ENCODE measurements around the gene TENM3. TPM values are rescaled to one million over a fixed set of nuclear protein-coding genes. Genes with fewer than 3 reads are reported as not detected.

Gene TENM3
- total RNA-seq, 4 donors from 2014 or later = 3.4 to 9.8 (median 6.9) TPM

DNA sequence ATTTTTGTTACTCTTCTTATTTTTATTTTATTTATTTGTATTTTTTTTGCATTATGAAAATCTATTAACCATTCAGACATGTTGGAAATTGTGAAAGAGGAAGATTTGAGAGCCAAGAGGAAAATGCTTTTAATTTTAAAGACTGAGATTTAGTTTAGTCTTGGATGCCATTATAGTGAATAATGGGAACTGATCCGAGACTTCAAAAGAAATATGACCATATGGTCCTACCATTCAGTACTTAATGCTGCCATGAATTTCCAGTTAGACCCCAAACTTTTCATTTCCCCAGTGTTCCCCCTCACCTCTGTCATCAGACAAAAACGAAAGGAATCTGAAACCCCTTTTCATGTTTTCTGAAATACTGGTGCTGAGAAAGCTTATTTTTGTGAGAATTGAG lies 95.5 kb downstream of the TENM3 start:
- 44 to 46% methylated on average over 2 of the region's 2 CpGs for WGBS, 2 donors (ENCODE audit: low coverage in 1 of 2)
- intact Hi-C loops (cut with DNase I; ENCODE audit: low total_unique reads) = no loop called here
- H3K27me3 ChIP-seq = no peaks in the 10 kb centered on the region
- no peaks in the 10 kb centered on the region for H3K36me3 ChIP-seq
- no peaks in the 10 kb centered on the region for H3K4me1 ChIP-seq
- DNase-seq = no peak
- no peaks in the 10 kb centered on the region for H3K9me3 ChIP-seq
- in situ Hi-C loops (cut with MboI; ENCODE audit: low pct_ligation_motif_present in 1 of 4, low pct_unique_long_range_greater_than_20kb in 1 of 4, low sequenced_read_pairs in 3 of 4) = no loop called here
- H3K4me3 ChIP-seq = no peak overlapping the region
- TF ChIP-seq POLR2AphosphoS5 (IDR thresholded peaks at IDR 0.05) (no peak), POLR2A (IDR thresholded peaks at IDR 0.05) (no peak), EP300 (IDR thresholded peaks at IDR 0.05; ENCODE audit: low read depth) (no peak)
- TF ChIP-seq, protein P1, sequence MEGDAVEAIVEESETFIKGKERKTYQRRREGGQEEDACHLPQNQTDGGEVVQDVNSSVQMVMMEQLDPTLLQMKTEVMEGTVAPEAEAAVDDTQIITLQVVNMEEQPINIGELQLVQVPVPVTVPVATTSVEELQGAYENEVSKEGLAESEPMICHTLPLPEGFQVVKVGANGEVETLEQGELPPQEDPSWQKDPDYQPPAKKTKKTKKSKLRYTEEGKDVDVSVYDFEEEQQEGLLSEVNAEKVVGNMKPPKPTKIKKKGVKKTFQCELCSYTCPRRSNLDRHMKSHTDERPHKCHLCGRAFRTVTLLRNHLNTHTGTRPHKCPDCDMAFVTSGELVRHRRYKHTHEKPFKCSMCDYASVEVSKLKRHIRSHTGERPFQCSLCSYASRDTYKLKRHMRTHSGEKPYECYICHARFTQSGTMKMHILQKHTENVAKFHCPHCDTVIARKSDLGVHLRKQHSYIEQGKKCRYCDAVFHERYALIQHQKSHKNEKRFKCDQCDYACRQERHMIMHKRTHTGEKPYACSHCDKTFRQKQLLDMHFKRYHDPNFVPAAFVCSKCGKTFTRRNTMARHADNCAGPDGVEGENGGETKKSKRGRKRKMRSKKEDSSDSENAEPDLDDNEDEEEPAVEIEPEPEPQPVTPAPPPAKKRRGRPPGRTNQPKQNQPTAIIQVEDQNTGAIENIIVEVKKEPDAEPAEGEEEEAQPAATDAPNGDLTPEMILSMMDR (IDR thresholded peaks at IDR 0.05) = no peak
- H3K27ac ChIP-seq = no peak overlapping the region

DNA sequence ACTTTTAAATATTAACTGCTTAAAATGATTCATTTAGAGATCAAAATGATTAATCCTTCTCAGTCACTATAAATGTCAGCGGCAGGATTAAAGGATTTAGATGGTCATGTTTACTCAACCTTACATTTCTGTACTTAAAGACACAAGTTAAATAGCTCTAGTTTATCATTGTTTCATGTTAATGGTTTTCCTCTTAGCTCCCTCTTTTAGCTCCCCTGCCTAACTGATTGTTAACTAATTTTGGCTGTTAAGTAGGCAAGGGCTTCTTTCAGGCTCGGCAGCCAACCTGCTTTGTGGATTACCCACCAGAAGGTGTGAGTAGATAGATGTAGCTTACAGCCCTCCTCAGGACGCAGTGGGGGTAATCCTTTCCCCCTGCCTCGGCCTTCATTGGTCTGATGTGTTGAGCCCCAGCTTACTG lies 96.0 kb downstream of the TENM3 start:
- Histone ChIP-seq H3K4me3 (no peak overlapping the region), H3K27ac (no peak overlapping the region), H3K36me3 (no peaks in the 10 kb centered on the region), H3K27me3 (no peaks in the 10 kb centered on the region), H3K9me3 (no peaks in the 10 kb centered on the region), H3K4me1 (no peaks in the 10 kb centered on the region)
- intact Hi-C loops (cut with DNase I; ENCODE audit: low total_unique reads) (no loop called here), in situ Hi-C loops (cut with MboI; ENCODE audit: low pct_ligation_motif_present in 1 of 4, low pct_unique_long_range_greater_than_20kb in 1 of 4, low sequenced_read_pairs in 3 of 4) (no loop called here)
- no peak for DNase-seq
- WGBS, 2 donors (ENCODE audit: low coverage in 1 of 2) = 36 to 65% methylated on average over 3 to 4 of the region's 4 CpGs
- TF ChIP-seq POLR2AphosphoS5 (IDR thresholded peaks at IDR 0.05) (no peak), POLR2A (IDR thresholded peaks at IDR 0.05) (no peak), EP300 (IDR thresholded peaks at IDR 0.05; ENCODE audit: low read depth) (no peak)
- TF ChIP-seq, protein P1 (IDR thresholded peaks at IDR 0.05) = no peak

DNA sequence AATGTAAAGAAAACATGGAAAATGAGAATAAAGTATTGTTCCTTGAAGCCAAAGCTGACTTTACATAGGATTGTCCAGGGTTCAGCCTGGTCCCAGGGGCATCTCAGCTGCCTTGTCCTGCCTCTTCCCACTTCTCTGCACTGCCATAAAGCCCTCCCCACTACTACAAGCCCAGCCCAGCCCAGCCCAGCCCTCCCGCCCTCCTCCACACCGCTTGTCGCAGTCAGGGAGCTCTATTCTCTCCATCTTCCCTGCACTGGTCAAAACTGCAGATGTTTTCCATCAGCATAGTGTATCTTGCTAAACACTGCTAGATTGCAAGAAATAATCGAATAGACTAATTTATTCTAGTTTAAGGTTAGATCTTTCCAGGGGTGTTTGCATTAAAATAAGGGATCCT lies 100.3 kb downstream of the TENM3 start:
- H3K4me1 ChIP-seq = no peaks in the 10 kb centered on the region
- 50 to 74% methylated on average over 4 of the region's 4 CpGs for WGBS, 2 donors (ENCODE audit: low coverage in 1 of 2)
- intact Hi-C loops (cut with DNase I; ENCODE audit: low total_unique reads) = no loop called here
- H3K4me3 ChIP-seq = no peak overlapping the region
- no peak for DNase-seq
- H3K9me3 ChIP-seq = no peaks in the 10 kb centered on the region
- H3K27me3 ChIP-seq = no peaks in the 10 kb centered on the region
- no peak for TF ChIP-seq EP300 (IDR thresholded peaks at IDR 0.05; ENCODE audit: low read depth)
- TF ChIP-seq, protein P1 (IDR thresholded peaks at IDR 0.05) = no peak
- no peak for TF ChIP-seq POLR2A (IDR thresholded peaks at IDR 0.05)
- TF ChIP-seq POLR2AphosphoS5 (IDR thresholded peaks at IDR 0.05) = no peak
- H3K27ac ChIP-seq = no peak overlapping the region
- in situ Hi-C loops (cut with MboI; ENCODE audit: low pct_ligation_motif_present in 1 of 4, low pct_unique_long_range_greater_than_20kb in 1 of 4, low sequenced_read_pairs in 3 of 4) = no loop called here
- no peaks in the 10 kb centered on the region for H3K36me3 ChIP-seq

DNA sequence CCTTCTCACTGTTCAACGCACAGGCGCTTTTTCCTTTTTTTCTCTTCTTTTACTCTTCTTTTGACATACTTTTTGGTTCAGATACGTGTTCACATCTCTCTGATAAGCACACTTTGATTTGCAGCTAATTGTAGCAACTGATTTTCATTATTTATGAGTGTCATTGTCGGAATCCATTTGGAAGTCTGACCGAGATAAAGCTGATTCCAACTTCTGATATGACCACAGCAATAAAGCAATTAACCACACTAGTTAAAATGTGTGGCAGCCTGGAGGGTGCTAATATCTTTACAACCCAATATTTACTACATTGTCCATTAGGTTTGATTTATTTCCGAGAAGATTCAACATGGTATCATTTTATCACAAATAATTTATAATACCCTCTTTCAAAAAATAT lies 101.8 kb downstream of the TENM3 start:
- TF ChIP-seq EP300 (IDR thresholded peaks at IDR 0.05; ENCODE audit: low read depth) (no peak), POLR2A (IDR thresholded peaks at IDR 0.05) (no peak), POLR2AphosphoS5 (IDR thresholded peaks at IDR 0.05) (no peak)
- TF ChIP-seq, protein P1 (IDR thresholded peaks at IDR 0.05) = no peak
- no peak for DNase-seq
- WGBS, 2 donors (ENCODE audit: low coverage in 1 of 2) = 39 to 46% methylated on average over 5 to 6 of the region's 6 CpGs
- intact Hi-C loops (cut with DNase I; ENCODE audit: low total_unique reads) = no loop called here
- in situ Hi-C loops (cut with MboI; ENCODE audit: low pct_ligation_motif_present in 1 of 4, low pct_unique_long_range_greater_than_20kb in 1 of 4, low sequenced_read_pairs in 3 of 4) = no loop called here
- Histone ChIP-seq H3K27me3 (no peaks in the 10 kb centered on the region), H3K36me3 (no peaks in the 10 kb centered on the region), H3K27ac (no peak overlapping the region), H3K4me1 (no peaks in the 10 kb centered on the region), H3K9me3 (no peaks in the 10 kb centered on the region), H3K4me3 (no peak overlapping the region)
